NCI-H345 treated with DMSO at 0.1 percent for 48 hours (cell line): ENCODE measurements around the gene TMEM89.
A peak's percentile ranks its signal among the peaks of the same experiment; 100 is the strongest.

Experiments
- DNase-seq: peaks from one replicate; lab custom pipeline; 2025; ENCODE audit not compliant: unreplicated experiment; lab: John Stamatoyannopoulos, UW

TMEM89 gene

GRCh38 chr3:48617559-48617958 is 4.0 kb downstream of the TMEM89 start:
- DNase-seq = no peak

DNA sequence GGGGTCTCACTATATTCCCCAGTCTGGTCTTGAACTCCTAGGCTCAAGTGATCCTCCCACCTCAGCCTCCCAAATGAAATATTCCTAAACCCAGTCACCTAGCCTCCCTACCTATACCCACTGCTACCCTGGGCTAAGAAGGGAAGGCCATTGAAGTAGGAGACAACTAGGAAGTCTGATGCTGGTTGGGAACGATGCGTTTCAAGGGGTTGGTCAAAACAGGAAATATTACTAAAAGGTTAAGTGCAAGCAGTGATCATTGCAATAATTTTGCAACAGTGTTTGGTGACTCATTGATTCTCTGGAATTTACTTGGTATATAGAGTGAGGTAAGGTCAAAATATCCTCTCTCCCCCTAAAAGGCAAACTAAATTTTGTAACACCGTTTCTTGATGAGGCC is 7.5 kb downstream of the TMEM89 start:
- no peak for DNase-seq

DNA sequence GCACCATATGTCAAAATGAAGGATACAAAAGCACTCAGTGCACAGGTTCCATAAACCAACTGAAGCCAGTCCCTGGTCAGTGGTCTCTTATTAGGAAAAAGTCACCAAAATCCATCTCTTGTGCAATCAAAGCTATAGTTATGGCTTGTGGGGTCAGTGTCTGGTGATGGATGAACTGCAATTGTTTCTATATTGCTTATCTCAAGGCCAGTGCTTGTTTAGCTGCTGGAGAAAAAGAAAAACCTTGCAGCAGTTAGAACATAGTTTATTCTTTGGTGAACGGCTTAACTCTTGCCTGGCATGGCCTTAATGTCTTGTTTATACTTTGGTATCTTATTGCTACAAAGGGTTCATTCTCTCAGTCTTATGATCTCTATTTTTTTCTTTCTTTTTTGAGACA is 9.3 kb downstream of the TMEM89 start:
- DNase-seq = no peak

- DNase-seq = peak; percentile 78
Observed at GRCh38 chr3:48609088-48610005, 12.2 kb downstream of the TMEM89 start, which contains the start of gene UQCRC1. UQCRC1 (minus strand) TSS chr3:48609646; CDS start chr3:48609620, 26 bp downstream.

- no peak for DNase-seq
Observed at GRCh38 chr3:48607519-48607918, 14.1 kb downstream of the TMEM89 start.

DNA sequence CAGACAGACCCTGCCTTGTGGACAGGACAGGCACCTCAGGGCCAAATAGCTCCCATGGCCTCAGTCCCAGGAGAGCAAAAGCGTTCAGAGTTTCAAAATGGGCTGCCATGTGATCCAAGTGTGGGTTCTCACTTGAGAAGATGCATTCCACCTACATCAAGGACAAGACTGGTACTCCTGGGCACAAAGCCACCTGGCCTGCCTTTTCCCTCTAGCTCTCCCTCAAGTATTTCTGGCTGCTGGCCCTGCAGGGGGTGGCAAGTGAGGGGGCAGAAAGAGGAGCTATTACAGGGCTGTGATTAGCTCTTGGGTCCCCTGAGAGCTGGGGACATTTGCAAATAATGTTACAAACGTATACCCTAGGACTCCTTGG is 20.0 kb downstream of the TMEM89 start:
- no peak for DNase-seq

GRCh38 chr3:48600711-48601621 is 20.6 kb downstream of the TMEM89 start:
- DNase-seq = no peak

DNA sequence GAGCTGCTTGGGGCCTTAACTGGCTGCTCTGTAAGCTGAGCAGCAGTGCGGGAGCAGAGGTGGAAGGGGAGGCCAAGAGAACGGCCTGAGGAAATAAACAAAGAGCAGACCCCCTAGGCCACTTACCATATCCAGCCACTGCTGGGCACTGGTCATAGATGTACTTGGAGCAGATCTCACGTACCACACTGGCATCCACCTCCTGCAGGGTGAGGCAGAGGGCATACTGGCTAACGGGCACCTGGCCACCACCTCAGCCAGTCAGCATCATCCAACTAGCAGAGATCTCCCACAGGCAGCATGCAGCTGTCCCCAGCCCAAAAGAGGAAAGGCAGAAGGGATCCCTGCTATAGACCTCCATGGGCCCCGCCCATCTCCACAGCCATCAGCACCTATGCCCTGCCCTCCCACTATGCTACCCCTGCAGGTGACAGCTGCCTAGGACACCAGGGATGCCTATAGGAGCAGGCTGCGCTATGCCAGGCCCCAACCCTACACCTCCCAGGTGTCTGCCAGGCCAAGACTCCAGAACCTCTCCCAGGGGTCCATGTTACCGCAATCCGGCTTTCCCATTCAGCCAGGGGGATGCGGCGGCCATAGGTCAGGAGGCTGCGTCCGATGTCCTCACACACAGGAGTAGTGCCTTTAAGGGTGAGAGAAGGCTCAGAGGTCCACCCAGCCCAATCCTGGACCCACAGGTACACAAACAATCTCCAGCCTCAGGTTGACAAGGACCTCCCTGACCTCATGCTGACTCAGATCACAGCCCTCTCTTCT is 21.9 kb downstream of the TMEM89 start:
- no peak for DNase-seq

- no peak for DNase-seq
Observed at GRCh38 chr3:48599077-48599501, 22.5 kb downstream of the TMEM89 start.

DNA sequence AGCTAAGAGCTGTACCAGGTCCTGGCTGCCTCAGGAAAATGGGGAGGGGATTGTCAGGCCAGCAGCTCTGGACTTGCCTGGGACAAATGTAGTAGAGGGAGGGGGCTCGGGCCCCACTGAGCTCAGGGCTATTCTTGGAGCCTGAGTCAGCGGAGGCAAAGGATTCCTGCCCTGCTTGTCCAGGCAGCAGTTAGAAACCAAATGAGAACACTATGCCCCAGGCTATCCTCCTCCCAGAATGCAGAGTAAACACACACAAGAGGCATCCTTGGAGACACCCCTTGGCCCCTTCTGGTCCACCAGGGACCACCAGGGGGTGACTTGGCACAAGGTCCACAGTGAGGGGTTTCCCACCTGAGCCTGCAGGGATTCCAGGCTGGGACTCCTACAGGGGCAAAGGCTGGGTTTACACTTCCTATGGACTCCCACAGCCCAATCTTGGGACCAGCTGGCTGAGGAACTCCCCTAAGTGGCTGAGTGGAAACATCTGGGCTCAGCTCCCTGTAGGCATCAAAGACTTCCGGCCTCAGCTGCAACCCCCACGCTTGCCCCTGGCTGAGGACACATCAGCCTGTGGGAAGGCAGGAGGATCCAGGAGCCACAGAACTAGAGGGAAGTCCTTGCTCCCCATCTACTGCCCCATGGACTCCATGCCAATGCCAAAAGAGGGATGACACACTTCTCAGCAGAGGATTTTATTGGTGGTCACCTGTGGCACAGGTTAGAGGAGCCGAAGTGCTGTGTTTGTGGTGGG is 23.1 kb downstream of the TMEM89 start:
- DNase-seq = no peak

DNA sequence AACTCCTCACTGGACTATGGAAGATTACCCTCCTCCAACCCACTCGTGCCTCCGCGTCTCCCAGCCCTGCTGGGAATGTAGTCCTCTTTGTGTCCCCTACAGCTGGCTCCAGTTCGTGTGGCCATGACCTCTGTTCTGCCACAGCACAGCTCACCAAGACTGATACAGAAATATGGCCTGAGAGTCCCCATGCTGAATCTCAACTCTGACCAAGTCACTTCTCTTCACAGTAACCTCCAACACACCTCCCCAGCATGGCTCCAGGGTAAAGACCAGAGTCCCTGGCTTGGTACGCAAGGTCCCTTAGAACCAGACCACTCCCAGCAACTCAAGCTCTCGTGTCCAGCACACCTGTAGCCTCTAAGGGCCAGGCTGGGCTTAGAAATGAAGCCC is 24.2 kb downstream of the TMEM89 start:
- DNase-seq = no peak

GRCh38 chr3:48596676-48597407 is 24.7 kb downstream of the TMEM89 start:
- DNase-seq = no peak

GRCh38 chr3:48596157-48596556 is 25.4 kb downstream of the TMEM89 start:
- DNase-seq = no peak

DNA sequence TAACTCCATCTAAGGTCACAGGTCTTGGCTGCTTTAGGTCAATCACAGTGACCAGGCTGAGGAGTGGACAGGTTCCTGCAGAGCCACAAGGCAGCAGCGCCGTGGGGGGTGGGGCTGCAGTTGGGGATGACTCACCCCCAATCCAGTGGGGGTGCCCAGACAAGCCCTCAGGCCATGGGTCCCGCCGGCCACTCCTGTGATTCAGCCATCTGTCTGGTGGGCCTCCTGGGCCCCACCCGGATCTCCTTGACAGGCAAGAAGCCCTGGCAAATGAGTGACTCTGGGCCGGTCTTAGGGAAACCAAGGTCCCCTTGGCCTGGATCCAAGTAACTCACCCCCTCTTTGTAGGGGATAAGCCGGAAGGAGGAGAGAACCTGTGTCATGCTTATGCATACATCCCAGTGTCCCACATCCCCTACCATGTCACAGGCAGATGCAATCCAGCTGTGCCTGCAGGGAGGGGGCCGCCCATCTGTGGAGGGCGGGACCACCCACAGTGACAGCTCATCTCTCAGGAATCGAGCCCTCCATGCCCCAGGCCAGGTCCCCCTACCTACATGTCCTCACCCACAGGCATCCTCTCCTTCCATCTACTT is 25.9 kb downstream of the TMEM89 start:
- no peak for DNase-seq

DNA sequence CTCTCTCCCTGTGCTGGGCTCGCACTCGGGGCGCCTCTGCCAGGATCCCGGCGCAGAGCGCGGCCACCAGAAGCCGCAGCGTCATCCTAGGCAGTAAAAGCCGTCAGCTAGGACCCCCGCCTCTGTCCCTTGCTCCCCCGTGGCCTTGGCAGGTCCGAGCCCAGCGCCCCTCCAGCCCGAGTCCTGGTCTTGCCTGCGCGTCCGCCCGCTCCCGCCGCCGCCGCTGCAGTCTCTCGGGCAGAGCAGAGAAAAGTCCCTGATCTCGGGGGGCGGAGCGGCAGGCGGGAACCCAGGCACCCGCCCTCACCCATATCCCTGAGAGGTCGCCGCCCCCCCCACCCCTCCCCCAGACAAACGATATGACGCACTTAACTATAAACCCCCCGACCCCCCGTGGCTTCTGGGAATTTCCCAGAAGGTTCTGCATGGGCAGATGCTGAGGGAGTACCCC is 26.5 kb downstream of the TMEM89 start, which contains the start of gene COL7A1:
COL7A1 (minus strand) TSS at position 255 of the 451 bp plus-strand sequence; CDS start at position 85, 170 bp downstream.
- no peak for DNase-seq

- no peak for DNase-seq
Observed at GRCh38 chr3:48594417-48595049, 27.0 kb downstream of the TMEM89 start.

GRCh38 chr3:48593337-48593736 is 28.2 kb downstream of the TMEM89 start:
- no peak for DNase-seq

GRCh38 chr3:48592519-48593087 is 29.0 kb downstream of the TMEM89 start:
- DNase-seq = no peak
